Measurements from ENCODE around the gene FRMD1.

The FRMD1 gene

DNA sequence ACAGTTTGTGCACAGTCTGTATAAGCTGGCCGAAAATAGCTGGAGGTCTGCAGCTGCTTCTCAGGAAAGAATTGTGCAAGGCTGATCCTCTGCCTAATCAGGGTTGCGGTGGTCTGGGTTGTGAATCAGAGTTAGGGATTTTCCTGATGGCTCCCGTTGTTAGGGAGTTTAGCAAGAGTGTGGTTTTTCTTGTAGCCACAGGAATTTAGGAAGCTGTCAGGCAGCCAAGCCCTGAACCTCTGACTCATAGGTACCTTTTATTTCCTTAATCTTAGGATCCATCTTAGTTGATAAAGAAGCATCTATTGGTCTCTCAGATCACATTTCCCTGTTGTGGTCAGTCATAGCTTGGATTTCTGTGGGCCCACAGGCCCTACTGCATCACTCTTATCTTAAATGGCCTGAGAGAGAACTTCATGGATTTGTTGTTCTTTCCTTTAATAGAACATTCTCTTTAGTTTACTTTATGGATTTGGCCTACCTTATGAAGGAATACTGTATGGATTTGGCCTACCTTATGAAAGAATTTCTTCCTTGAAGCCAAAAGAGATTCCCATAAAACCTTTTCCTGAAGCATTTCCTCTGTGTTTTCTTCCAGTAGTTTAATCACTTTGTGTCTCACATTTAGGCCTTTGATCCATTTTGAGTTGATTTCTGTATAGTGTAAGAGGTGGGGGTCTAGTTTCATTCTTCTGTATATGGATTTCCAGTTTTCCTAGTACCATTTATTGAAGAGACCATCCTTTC is 71.2 kb downstream of the FRMD1 start:
- no peak for DNase-seq (ENCODE audit: low read depth, low spot score)

GRCh38 chr6:168005796-168006195 is 73.2 kb downstream of the FRMD1 start:
- DNase-seq (ENCODE audit: low read depth, low spot score) = no peak

DNA sequence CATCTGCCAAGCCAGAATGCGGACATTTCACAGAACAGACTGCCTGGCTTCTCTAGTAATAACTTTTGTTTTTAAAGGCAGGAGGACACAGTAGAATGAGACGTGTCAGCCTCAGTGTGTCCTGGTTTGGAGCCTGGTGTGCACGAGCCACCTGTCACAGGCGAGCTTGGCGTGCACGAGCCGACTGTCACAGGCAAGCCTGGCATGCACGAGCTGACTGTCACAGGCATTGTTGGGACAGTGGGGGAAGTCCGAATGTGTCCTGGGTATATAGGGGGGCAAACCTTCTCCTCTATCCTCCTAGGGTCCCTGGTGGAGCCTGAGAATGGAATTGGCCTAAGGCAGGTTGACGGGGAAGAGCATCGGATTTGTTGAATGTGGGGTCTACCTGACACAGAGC is 74.1 kb downstream of the FRMD1 start:
- DNase-seq (ENCODE audit: low read depth, low spot score) = no peak

DNA sequence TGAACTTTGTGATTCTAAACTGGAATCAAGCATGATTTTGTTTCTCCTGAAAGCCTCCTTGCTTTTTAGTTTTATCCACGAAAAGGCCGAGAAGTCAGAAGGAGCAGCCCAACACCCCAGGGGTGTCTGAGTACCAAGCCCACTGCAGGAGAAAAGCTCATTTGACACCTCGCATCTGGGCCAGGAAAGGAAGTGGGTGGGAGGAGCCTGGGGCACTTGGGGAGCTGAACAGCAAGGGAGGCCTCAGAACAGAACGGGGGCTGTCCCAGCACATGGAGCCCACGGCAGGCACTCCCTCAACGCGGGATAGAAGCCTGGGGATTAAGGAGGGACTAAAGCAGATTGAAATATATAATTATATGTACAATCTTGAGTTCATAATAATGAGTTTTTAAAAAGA is 75.0 kb downstream of the FRMD1 start:
- no peak for DNase-seq (ENCODE audit: low read depth, low spot score)
